ENCODE data around the gene RICTOR. TPM values are rescaled to one million over a fixed set of nuclear protein-coding genes. Genes with fewer than 3 reads are reported as not detected.

Gene RICTOR
- total and polyA plus RNA-seq, 2 donors from 2014 or later = 3.4 to 43.8 TPM

GRCh38 chr5:38978036-38978435 is 96.2 kb downstream of the RICTOR start:
- no peak overlapping the region for H3K27ac ChIP-seq (ENCODE audit: low read depth in 2 of 2, low read length in 2 of 2)
- FAIRE-seq = peak; percentile 6
- intact Hi-C loops (cut with DNase I) = no loop called here
- no peak overlapping the region for H3K4me3 ChIP-seq (ENCODE audit: low read length in 3 of 3)
- DNase-seq = no peak
- no peak for TF ChIP-seq CTCF (IDR thresholded peaks at IDR 0.05; ENCODE audit: borderline replicate concordance, extremely low read depth, insufficient read depth)
- no peak overlapping the region for H3K9ac ChIP-seq (ENCODE audit: low read length in 3 of 3)
- H3K27me3 ChIP-seq (ENCODE audit: control insufficient read depth, insufficient read depth, low read length) = no peaks in the 10 kb centered on the region
- no peaks in the 10 kb centered on the region for H3K4me1 ChIP-seq (ENCODE audit: control insufficient read depth in 2 of 3, insufficient read depth in 2 of 3, low read depth in 1 of 3, low read length in 3 of 3)
- no peaks in the 10 kb centered on the region for H3K9me3 ChIP-seq (ENCODE audit: control insufficient read depth in 2 of 3, insufficient read depth in 1 of 3, low read length in 3 of 3)
- peaks cover 0 to 3% (median 0%) of the 10 kb centered on the region in 3 donors for H3K36me3 ChIP-seq (ENCODE audit: control insufficient read depth in 2 of 3, insufficient read depth in 3 of 3, low read length in 3 of 3)

DNA sequence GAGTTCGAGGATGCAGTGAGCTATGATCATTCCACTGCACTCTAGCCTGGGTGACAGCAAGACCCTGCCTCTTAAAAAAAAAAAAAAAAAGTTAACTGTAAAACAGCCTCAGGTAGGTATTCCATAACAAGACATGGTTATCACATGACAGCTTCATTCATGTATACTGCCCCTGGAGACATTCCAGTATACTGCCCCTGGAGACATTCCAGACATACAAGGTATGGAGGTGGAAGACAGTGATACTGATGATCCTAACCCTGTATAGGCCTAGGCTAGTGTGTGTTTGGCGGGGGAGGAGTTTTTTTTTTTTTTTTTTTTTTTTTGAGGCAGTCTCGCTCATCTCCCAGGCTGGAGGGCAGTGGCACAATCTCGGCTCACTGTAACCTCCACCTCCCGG is 105.5 kb downstream of the RICTOR start:
- H3K9me3 ChIP-seq (ENCODE audit: control insufficient read depth in 2 of 3, insufficient read depth in 1 of 3, low read length in 3 of 3) = no peaks in the 10 kb centered on the region
- H3K4me3 ChIP-seq (ENCODE audit: low read length in 3 of 3) = no peak overlapping the region
- intact Hi-C loops (cut with DNase I) = no loop called here
- H3K9ac ChIP-seq (ENCODE audit: low read length in 3 of 3) = no peak overlapping the region
- FAIRE-seq (no peak), DNase-seq (no peak)
- H3K4me1 ChIP-seq (ENCODE audit: control insufficient read depth in 2 of 3, insufficient read depth in 2 of 3, low read depth in 1 of 3, low read length in 3 of 3) = no peaks in the 10 kb centered on the region
- TF ChIP-seq CTCF (IDR thresholded peaks at IDR 0.05; ENCODE audit: borderline replicate concordance, extremely low read depth, insufficient read depth) = no peak
- no peaks in the 10 kb centered on the region for H3K27me3 ChIP-seq (ENCODE audit: control insufficient read depth, insufficient read depth, low read length)
- H3K27ac ChIP-seq (ENCODE audit: low read depth in 2 of 2, low read length in 2 of 2) = no peak overlapping the region
- H3K36me3 ChIP-seq (ENCODE audit: control insufficient read depth in 2 of 3, insufficient read depth in 3 of 3, low read length in 3 of 3) = peaks cover 0 to 11% (median 6%) of the 10 kb centered on the region in 3 donors

DNA sequence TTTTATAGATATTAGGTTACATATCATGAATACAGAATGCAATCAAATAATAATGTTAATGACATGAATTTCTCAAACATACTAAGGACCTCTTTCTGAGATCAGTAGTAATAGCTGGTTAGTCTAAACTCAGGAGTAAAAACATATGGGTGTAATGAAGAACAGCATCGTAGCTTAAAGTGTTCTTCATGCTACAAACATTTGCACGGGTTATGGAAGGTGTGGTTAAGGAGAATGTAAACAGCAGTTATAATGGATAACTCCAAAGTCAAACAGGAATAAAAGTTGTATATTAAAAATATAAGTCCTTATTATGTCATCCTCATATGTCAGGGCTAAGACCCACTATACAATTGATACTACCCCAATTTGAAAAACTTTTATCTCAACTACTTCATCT is 112.5 kb downstream of the RICTOR start:
- no peaks in the 10 kb centered on the region for H3K27me3 ChIP-seq (ENCODE audit: control insufficient read depth, insufficient read depth, low read length)
- DNase-seq = no peak
- no peak overlapping the region for H3K27ac ChIP-seq (ENCODE audit: low read depth in 2 of 2, low read length in 2 of 2)
- peaks cover 3 to 25% (median 3%) of the 10 kb centered on the region in 3 donors for H3K36me3 ChIP-seq (ENCODE audit: control insufficient read depth in 2 of 3, insufficient read depth in 3 of 3, low read length in 3 of 3)
- no peak for FAIRE-seq
- no peak overlapping the region for H3K4me3 ChIP-seq (ENCODE audit: low read length in 3 of 3)
- TF ChIP-seq CTCF (IDR thresholded peaks at IDR 0.05; ENCODE audit: borderline replicate concordance, extremely low read depth, insufficient read depth) = no peak
- H3K9me3 ChIP-seq (ENCODE audit: control insufficient read depth in 2 of 3, insufficient read depth in 1 of 3, low read length in 3 of 3) = no peaks in the 10 kb centered on the region
- no peak overlapping the region for H3K9ac ChIP-seq (ENCODE audit: low read length in 3 of 3)
- H3K4me1 ChIP-seq (ENCODE audit: control insufficient read depth in 2 of 3, insufficient read depth in 2 of 3, low read depth in 1 of 3, low read length in 3 of 3) = no peaks in the 10 kb centered on the region
- intact Hi-C loops (cut with DNase I) = no loop called here

- Histone ChIP-seq H3K4me1 (ENCODE audit: control insufficient read depth in 2 of 3, insufficient read depth in 2 of 3, low read depth in 1 of 3, low read length in 3 of 3) (no peaks in the 10 kb centered on the region), H3K27me3 (ENCODE audit: control insufficient read depth, insufficient read depth, low read length) (no peaks in the 10 kb centered on the region), H3K27ac (ENCODE audit: low read depth in 2 of 2, low read length in 2 of 2) (no peak overlapping the region), H3K36me3 (ENCODE audit: control insufficient read depth in 2 of 3, insufficient read depth in 3 of 3, low read length in 3 of 3) (peaks cover 9 to 40% (median 24%) of the 10 kb centered on the region in 3 donors), H3K9me3 (ENCODE audit: control insufficient read depth in 2 of 3, insufficient read depth in 1 of 3, low read length in 3 of 3) (no peaks in the 10 kb centered on the region), H3K9ac (ENCODE audit: low read length in 3 of 3) (no peak overlapping the region), H3K4me3 (ENCODE audit: low read length in 3 of 3) (no peak overlapping the region)
- no peak for TF ChIP-seq CTCF (IDR thresholded peaks at IDR 0.05; ENCODE audit: borderline replicate concordance, extremely low read depth, insufficient read depth)
- DNase-seq (no peak), FAIRE-seq (peak; percentile 8)
- intact Hi-C loops (cut with DNase I) = no loop called here
Observed at GRCh38 chr5:38953426-38954012, 120.7 kb downstream of the RICTOR start.
